GM12872 (cell line): ENCODE results near the gene TGM4.

Experiments used
- TF ChIP-seq, protein P1 (sequence below): IDR thresholded peaks from 3 replicates; pipeline ENCODE4 v1.5.1; 2011; ENCODE audit warnings: low read depth, mild to moderate bottlenecking, low read length, moderate library complexity; ENCODE audit not compliant: insufficient read depth

TGM4 gene

DNA sequence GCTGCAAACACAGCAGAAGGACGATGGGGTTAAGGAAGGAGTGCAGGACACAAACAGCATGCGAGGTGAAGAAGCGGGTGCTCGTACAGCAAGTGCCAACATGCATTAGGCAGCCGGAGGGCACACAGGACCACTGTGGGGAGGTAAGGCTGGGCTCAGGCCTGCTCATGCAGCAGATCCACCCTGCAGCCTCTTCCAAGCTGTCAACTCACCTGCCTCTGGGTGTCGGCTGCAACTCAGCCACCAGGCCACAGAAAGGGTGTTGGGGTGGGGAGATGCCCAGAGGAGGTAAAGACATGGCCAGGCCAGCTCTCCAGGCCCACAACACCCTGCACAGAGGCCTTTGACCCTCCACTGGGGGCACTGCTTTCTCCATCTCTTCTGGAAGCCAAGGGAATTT, 44.2 kb downstream of the TGM4 start:
- TF ChIP-seq, protein P1, sequence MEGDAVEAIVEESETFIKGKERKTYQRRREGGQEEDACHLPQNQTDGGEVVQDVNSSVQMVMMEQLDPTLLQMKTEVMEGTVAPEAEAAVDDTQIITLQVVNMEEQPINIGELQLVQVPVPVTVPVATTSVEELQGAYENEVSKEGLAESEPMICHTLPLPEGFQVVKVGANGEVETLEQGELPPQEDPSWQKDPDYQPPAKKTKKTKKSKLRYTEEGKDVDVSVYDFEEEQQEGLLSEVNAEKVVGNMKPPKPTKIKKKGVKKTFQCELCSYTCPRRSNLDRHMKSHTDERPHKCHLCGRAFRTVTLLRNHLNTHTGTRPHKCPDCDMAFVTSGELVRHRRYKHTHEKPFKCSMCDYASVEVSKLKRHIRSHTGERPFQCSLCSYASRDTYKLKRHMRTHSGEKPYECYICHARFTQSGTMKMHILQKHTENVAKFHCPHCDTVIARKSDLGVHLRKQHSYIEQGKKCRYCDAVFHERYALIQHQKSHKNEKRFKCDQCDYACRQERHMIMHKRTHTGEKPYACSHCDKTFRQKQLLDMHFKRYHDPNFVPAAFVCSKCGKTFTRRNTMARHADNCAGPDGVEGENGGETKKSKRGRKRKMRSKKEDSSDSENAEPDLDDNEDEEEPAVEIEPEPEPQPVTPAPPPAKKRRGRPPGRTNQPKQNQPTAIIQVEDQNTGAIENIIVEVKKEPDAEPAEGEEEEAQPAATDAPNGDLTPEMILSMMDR: no peak

DNA sequence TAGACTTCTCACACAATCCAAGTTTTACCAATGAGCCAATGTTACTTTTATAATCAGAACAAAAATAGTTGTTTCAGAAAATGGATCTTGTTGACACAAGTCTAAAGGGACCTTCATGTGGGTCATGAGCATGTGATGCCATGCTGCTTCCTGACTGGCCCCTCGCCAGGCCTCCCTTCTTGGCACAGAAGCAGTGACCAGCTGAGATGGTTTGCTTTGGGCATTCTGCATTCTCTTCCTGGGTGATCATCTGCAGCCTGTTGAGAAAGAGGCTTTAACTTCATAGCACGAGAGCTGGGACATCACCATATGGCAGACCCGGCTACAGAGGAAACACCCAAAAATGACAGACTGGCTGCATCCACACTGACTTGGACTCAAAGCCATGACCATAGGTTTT, 45.7 kb downstream of the TGM4 start:
- TF ChIP-seq, protein P1: no peak

DNA sequence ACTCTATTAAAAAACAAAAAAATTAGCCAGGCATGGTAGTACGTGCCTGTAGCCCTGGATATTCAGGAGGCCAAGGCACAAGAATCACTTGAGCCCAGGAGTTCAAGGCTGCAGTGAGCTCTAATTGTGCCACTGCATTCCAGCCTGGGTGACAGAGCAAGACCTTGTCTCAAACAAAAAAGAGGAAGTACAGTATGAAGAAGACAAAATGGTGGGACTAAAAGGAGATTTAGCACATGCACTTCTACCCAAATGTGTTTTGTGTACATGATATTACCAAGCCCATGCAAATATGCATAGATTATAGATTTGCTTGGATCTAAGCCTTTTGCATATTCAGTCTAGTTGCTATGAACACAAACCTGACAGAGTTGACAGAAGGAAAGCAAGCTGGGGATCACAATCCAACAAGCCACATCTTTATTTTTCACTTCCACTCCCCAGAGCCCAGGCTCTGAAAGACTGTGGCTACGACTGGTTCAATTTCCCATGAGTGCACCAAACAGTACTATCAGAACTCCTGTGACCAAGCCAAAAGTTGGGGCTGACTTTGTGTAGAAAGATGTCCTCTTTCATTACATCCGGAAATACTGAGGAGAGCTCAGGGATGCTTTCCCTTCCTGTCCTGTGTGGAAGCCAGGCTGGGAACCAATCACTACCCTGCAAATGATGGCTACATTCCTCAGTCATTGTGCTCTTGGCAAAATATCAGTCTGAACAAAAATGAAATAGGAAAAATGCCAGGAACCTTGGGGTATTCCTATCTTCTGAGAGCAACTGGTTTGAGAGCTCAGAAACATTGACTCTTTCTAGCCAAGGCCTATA, 49.4 kb downstream of the TGM4 start:
- TF ChIP-seq, protein P1: no peak

DNA sequence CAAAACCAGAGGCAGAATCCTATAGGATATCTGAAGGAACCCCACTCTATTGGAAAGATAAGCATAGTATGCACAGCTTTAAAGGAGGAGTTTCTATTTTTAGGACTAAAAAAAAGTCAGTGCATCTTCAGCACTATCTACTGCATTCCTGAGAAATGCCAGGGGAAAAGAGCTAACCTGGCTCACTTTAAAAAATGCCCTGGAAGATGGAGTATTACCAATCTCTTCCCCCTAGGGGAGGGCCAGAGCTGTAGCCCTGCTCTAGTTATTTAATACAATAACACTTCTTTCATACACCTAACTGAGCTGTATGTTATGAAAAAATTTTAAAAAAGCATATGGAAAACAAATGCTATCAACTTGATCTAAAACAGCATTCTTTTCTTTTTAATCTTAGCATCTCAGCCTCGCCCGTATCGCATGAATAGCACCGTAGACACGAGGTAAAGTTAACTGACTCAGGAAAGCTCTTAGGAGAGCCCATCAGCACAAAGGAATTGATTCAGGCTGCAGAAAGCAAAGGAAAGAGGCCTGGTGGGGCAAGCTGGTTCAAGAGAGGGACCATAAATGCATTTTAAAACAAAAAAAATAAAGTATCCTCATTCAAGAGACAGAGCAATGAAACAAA, 50.2 kb downstream of the TGM4 start:
- TF ChIP-seq, protein P1: no peak

DNA sequence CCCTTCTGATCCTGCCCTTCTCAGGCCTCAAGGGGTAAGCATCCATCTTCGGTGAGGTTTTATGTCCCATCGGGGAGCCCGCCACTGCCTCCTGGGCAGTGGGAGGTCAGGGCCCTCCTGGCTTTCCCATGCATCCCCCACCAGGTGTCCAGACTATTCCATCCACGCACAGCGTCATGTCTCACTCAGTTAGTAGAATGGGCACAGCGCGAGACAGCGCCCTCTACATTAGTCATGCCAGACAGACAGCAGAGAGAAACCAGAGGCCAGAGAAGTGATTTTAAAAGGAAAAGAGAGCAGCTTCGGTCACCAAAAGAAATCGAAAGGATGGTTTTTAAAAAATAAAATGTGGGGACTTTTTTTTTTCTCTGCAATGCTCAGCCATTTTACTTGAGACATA, 51.8 kb downstream of the TGM4 start:
- TF ChIP-seq, protein P1: no peak

DNA sequence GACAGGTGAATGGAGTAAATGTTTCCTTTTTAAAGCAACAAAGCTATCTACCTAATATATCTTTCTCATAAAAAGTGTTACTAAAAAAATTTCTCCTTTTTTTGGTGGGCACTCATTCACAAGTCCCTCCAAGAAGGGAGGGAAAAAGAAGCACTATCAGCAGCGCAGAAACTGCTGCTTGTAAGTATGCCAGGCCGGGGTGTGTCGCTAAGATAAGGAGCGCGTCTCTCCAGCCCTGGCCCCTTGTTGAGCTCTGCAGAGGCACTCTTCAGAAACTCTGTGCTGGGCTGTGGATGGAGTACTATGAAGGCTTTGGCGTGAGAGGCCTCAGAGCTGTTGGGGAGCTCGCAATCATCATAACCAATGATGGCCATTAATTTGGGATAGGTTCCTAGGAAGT, 52.5 kb downstream of the TGM4 start:
- TF ChIP-seq, protein P1: no peak

DNA sequence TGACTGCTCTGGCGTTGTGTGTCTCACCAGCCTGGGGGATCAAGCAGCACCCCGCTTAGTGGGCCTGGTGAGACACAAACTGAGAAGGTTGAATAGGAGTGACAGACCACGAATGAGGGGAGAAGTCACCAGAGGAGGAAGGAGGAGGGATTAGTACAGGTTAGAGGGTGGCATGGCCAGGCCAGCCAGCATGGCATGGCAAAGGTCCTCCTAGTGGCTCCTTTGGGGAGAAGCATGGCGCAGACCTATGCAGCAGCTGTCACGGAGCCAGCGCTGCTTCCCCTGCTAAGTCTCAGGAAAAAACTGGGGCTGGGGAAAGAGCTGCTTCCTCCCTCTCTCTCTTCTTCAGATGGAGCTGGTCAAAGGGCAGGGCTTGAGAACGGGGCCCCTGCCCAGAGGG, 53.0 kb downstream of the TGM4 start:
- TF ChIP-seq, protein P1: no peak
